ENCODE measurements around the gene PABPC3.

DNA sequence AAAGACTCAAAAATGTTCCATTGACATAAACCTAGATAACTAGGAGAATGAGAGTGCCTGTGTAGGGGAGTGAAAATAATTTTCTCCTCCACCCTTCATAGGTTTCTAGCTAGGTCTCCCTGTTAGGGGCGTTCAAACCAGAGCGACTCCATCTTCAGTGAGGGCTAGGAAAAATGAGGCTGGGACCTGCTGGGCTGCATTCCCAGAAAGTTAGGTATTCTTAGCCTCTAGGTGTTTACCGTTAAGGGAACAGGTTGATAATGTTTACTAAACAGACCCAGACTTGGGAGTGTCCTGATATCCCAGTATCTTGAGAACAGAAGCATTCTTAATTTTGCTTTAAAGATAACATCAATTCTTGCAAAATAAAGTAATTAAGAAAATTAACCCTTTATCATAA, 20.1 kb downstream of the PABPC3 start:
- TF ChIP-seq, protein P1, sequence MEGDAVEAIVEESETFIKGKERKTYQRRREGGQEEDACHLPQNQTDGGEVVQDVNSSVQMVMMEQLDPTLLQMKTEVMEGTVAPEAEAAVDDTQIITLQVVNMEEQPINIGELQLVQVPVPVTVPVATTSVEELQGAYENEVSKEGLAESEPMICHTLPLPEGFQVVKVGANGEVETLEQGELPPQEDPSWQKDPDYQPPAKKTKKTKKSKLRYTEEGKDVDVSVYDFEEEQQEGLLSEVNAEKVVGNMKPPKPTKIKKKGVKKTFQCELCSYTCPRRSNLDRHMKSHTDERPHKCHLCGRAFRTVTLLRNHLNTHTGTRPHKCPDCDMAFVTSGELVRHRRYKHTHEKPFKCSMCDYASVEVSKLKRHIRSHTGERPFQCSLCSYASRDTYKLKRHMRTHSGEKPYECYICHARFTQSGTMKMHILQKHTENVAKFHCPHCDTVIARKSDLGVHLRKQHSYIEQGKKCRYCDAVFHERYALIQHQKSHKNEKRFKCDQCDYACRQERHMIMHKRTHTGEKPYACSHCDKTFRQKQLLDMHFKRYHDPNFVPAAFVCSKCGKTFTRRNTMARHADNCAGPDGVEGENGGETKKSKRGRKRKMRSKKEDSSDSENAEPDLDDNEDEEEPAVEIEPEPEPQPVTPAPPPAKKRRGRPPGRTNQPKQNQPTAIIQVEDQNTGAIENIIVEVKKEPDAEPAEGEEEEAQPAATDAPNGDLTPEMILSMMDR (IDR thresholded peaks at IDR 0.05; ENCODE audit: insufficient read depth, low read length, poor library complexity, severe bottlenecking), result no peak
- TF ChIP-seq EZH2phosphoT487 (conservative IDR thresholded peaks at IDR 0.05; ENCODE audit: low read length), result no peak
